H1 (cell line): ENCODE results near the gene STEAP4. TPM values are rescaled to one million over a fixed set of nuclear protein-coding genes. Genes with fewer than 3 reads are reported as not detected.

Experiments
- CTCF ChIA-PET: fragments of 300-600 bp; sonication (Branson Sonifier 250); formaldehyde crosslinking; loops from one replicate; lab custom pipeline; 2021; ENCODE audit not compliant: partially characterized antibody; lab: Charles Lee
- POLR2A ChIA-PET: fragments of 300-600 bp; sonication (Branson Sonifier 250); formaldehyde crosslinking; loops from one replicate; lab custom pipeline; 2021; ENCODE audit warnings: inconsistent platforms; ENCODE audit not compliant: partially characterized antibody; lab: Charles Lee
- DNase-seq, 2 experiments: peaks; one replicate each; pipeline versions ENCODE4 v3.0.0 to v3.0.0-alpha.2; 2010 to 2022; ENCODE audit warnings: low spot score in 2 of 2, low read depth in 1 of 2, mixed read lengths in 1 of 2
- FAIRE-seq: peaks from 2 replicates; lab custom pipeline; 2011; peaks lifted over from hg19 to GRCh38; lab: Jason Lieb, UNC
- H2AFZ ChIP-seq: 2 replicates; pipeline ENCODE4 v1.8.1; 2012; ENCODE audit warnings: low read length, inconsistent platforms
- H2AK5ac ChIP-seq: 2 replicates; pipeline ENCODE4 v1.6.1; 2013; ENCODE audit warnings: low read depth, low read length
- H2BK120ac ChIP-seq: replicated peaks from 2 replicates; pipeline ENCODE3; 2013; ENCODE audit warnings: low read depth, low read length, inconsistent platforms
- H2BK12ac ChIP-seq: 2 replicates; pipeline ENCODE4 v1.6.1; 2013; ENCODE audit warnings: low read depth, low read length
- H2BK15ac ChIP-seq: 2 replicates; pipeline ENCODE4 v1.6.1; 2013; ENCODE audit warnings: low read length
- H2BK20ac ChIP-seq: 2 replicates; pipeline ENCODE4 v1.6.1; 2013; ENCODE audit warnings: low read length
- H2BK5ac ChIP-seq: 2 replicates; pipeline ENCODE4 v1.6.1; 2013; ENCODE audit warnings: low read depth, low read length
- H3K14ac ChIP-seq: 2 replicates; pipeline ENCODE4 v1.6.1; 2013; ENCODE audit warnings: inconsistent platforms; ENCODE audit not compliant: insufficient read length
- H3K18ac ChIP-seq: 2 replicates; pipeline ENCODE4 v1.6.1; 2013; ENCODE audit warnings: low read length; ENCODE audit errors: extremely low read depth
- H3K23ac ChIP-seq: 2 replicates; pipeline ENCODE4 v1.6.1; 2013; ENCODE audit warnings: inconsistent platforms; ENCODE audit not compliant: insufficient read length
- H3K23me2 ChIP-seq: 2 replicates; pipeline ENCODE4 v1.6.1; 2013; ENCODE audit warnings: low read depth, low read length
- H3K27ac ChIP-seq: 2 replicates; pipeline ENCODE4 v1.6.1; 2011; ENCODE audit warnings: low read depth, low read length, inconsistent platforms
- H3K27me3 ChIP-seq, 4 experiments: replicated peaks in 1 of 4; 1 replicate in 1 of 4; 2 replicates in 3 of 4; pipeline versions ENCODE4 v1.6.1 to v1.8.1; 2011 to 2013; ENCODE audit warnings: low read length in 3 of 4, mild to moderate bottlenecking in 3 of 4, inconsistent platforms in 2 of 4, mixed read lengths in 2 of 4, moderate library complexity in 1 of 4; ENCODE audit not compliant: control insufficient read depth in 3 of 4, insufficient read depth in 3 of 4; ENCODE audit errors: extremely low read depth in 1 of 4
- H3K36me3 ChIP-seq, 4 experiments: 2 replicates each; pipeline versions ENCODE4 v1.6.1 to v1.8.1; 2011 to 2013; ENCODE audit warnings: mild to moderate bottlenecking in 4 of 4, low read length in 3 of 4, moderate library complexity in 2 of 4, control low read depth in 1 of 4, inconsistent platforms in 1 of 4; ENCODE audit not compliant: insufficient read depth in 4 of 4, control insufficient read depth in 2 of 4
- H3K4ac ChIP-seq: replicated peaks from 2 replicates; pipeline ENCODE3; 2013; ENCODE audit warnings: low read length, low read depth, mixed read lengths, inconsistent platforms; ENCODE audit not compliant: insufficient read length
- H3K4me1 ChIP-seq, 4 experiments: replicated peaks in 1 of 4; 1 replicate in 1 of 4; 2 replicates in 3 of 4; pipeline versions ENCODE4 v1.6.1 to v1.8.1; 2011 to 2013; ENCODE audit warnings: low read length in 3 of 4, inconsistent platforms in 2 of 4, mixed read lengths in 1 of 4; ENCODE audit not compliant: insufficient read depth in 4 of 4, control insufficient read depth in 3 of 4
- H3K4me2 ChIP-seq, 2 experiments: 2 replicates each; pipeline versions ENCODE4 v1.6.1 to v1.8.1; 2011 to 2013; ENCODE audit warnings: low read depth in 2 of 2, low read length in 2 of 2, control low read depth in 1 of 2, inconsistent platforms in 1 of 2, mild to moderate bottlenecking in 1 of 2; ENCODE audit not compliant: insufficient read depth in 1 of 2
- H3K4me3 ChIP-seq, 4 experiments: fragments of 200-600, 300-600 bp in 1 of 4; sonication (generic), shearing (Covaris generic), sonication (Bioruptor Twin) in 1 of 4; 2 replicates each; pipeline versions ENCODE4 v1.5.1 to v1.8.1; 2011 to 2016; ENCODE audit warnings: low read length in 4 of 4, low read depth in 3 of 4, control low read depth in 2 of 4, inconsistent platforms in 2 of 4, mild to moderate bottlenecking in 2 of 4, mixed read lengths in 1 of 4, moderate library complexity in 1 of 4; ENCODE audit not compliant: insufficient read depth in 2 of 4; ENCODE audit errors: extremely low read depth in 1 of 4
- H3K56ac ChIP-seq: replicated peaks from 2 replicates; pipeline ENCODE3; 2013; ENCODE audit warnings: low read depth, mild to moderate bottlenecking, mixed read lengths, low read length, inconsistent platforms; ENCODE audit not compliant: insufficient read length
- H3K79me1 ChIP-seq: 2 replicates; pipeline ENCODE4 v1.6.1; 2013; ENCODE audit warnings: low read depth, low read length, control low read depth
- H3K79me2 ChIP-seq, 2 experiments: 2 replicates each; pipeline versions ENCODE4 v1.6.1 to v1.8.1; 2012 to 2013; ENCODE audit warnings: low read length in 2 of 2, mild to moderate bottlenecking in 2 of 2, inconsistent platforms in 1 of 2; ENCODE audit not compliant: insufficient read depth in 2 of 2, control insufficient read depth in 1 of 2
- H3K9ac ChIP-seq, 4 experiments: replicated peaks in 1 of 4; 1 replicate in 1 of 4; 2 replicates in 3 of 4; pipeline versions ENCODE4 v1.6.1 to v1.8.1; 2011 to 2013; ENCODE audit warnings: low read depth in 3 of 4, low read length in 3 of 4, control low read depth in 2 of 4, mild to moderate bottlenecking in 2 of 4, moderate library complexity in 2 of 4, inconsistent platforms in 1 of 4; ENCODE audit errors: extremely low read depth in 1 of 4
- H3K9me3 ChIP-seq, 2 experiments: 2 replicates each; pipeline versions ENCODE4 v1.6.1 to v1.8.1; 2012 to 2013; ENCODE audit warnings: mild to moderate bottlenecking in 2 of 2, moderate library complexity in 2 of 2, control low read depth in 1 of 2, inconsistent platforms in 1 of 2, low read depth in 1 of 2, low read length in 1 of 2, mixed read lengths in 1 of 2; ENCODE audit not compliant: insufficient read depth in 2 of 2
- H4K20me1 ChIP-seq, 2 experiments: replicated peaks in 1 of 2; 2 replicates each; pipeline versions ENCODE3 to v1.8.1; 2011 to 2013; ENCODE audit warnings: inconsistent platforms in 2 of 2, low read length in 2 of 2, mild to moderate bottlenecking in 1 of 2; ENCODE audit not compliant: insufficient read depth in 2 of 2, control insufficient read depth in 1 of 2
- H4K5ac ChIP-seq: 2 replicates; pipeline ENCODE4 v1.6.1; 2013; ENCODE audit warnings: low read length, low read depth, mixed read lengths, inconsistent platforms; ENCODE audit not compliant: insufficient read length
- H4K8ac ChIP-seq: 2 replicates; pipeline ENCODE4 v1.8.0; 2013; ENCODE audit warnings: mild to moderate bottlenecking, moderate library complexity, low read length, inconsistent platforms; ENCODE audit not compliant: insufficient read depth; ENCODE audit errors: extremely low read depth
- H4K91ac ChIP-seq: replicated peaks from 2 replicates; pipeline ENCODE3; 2013; ENCODE audit warnings: low read length, mixed read lengths, inconsistent platforms; ENCODE audit not compliant: insufficient read length
- BACH1 ChIP-seq: IDR thresholded peaks from 2 replicates; pipeline ENCODE4 v1.6.1; 2012; ENCODE audit warnings: low read length, improper control_type of control experiment
- JUND ChIP-seq: IDR thresholded peaks from 2 replicates; pipeline ENCODE4 v1.6.1; 2011; ENCODE audit warnings: mild to moderate bottlenecking, improper control_type of control experiment, low read length
- NRF1 ChIP-seq: IDR thresholded peaks from 2 replicates; pipeline ENCODE4 v1.6.1; 2011; ENCODE audit warnings: mild to moderate bottlenecking, low read depth, low read length, improper control_type of control experiment
- WGBS, 2 experiments: shearing (Covaris generic) in 1 of 2; methylation state at CpG; one replicate each; pipeline versions ENCODE4 v1.1.6 to v1.1.7; 2013 to 2015; ENCODE audit warnings: low lambda C conversion rate in 2 of 2, mixed read lengths in 2 of 2, inconsistent platforms in 1 of 2, low coverage in 1 of 2, missing lambda C conversion rate in 1 of 2; ENCODE audit not compliant: insufficient replicate concordance in 2 of 2, insufficient coverage in 1 of 2, insufficient read length in 1 of 2; ENCODE audit errors: extremely low coverage in 1 of 2, missing lambda C conversion rate in 1 of 2; 5-methylcytosine and 5-hydroxymethylcytosine counted together
- polyA plus RNA-seq, 7 experiments: library from polyadenylated mRNA; depleted of rRNA in 3 of 7; stranded (reverse) in 5 of 7; unstranded in 2 of 7; fragments of >200 nt in 5 of 7; fragments of 200-250 nt in 2 of 7; gene quantifications; 1 replicate in 5 of 7; 2 replicates in 1 of 7; 4 replicates in 1 of 7; pipeline versions ENCODE4 v1.2.1 to v1.2.3, GENCODE V29; 2011 to 2013; ENCODE audit warnings: missing spikeins in 2 of 7, mixed read lengths in 2 of 7
- total RNA-seq: library from RNA; stranded (reverse); fragmentation: NEBNext Ultra II Directional; extraction: Animal tissue kit (Norgen Biotek cat#: 25700); gene quantifications from 2 replicates; pipeline ENCODE4 v1.2.1, GENCODE V29; 2021
- TF ChIP-seq, protein P1 (sequence below): IDR thresholded peaks from 2 replicates; pipeline ENCODE4 v1.6.1; 2011; ENCODE audit warnings: low read length, improper control_type of control experiment

Gene STEAP4
- total and polyA plus RNA-seq, 2 of the 8 experiments (the other 6 are each of a cell fraction or from before 2014, with no cell fraction given), result under 0.01 TPM; not detected in 1

DNA sequence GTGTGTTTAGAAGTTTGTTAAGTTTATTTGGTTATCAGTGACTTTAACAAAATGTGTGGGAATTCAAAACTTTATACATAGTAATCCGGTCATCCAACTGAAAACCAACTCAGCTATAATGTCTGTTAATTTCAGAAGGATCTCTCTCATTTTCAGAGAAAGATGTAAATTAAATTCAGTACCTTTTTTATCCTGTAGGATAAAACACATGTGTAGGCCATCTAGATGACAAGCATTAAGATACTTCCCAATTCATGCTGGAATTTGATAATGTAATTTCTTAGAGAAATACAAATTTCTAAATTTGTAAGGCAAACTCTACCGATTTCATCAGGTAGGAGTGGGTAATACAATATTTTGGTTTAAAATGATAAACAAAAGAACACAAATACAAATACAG, 43.4 kb upstream of the STEAP4 start:
- Histone ChIP-seq H2BK5ac (no peak overlapping the region), H3K4me3 (no peak overlapping the region), H3K79me2 (no peaks in the 10 kb centered on the region), H3K9me3 (no peaks in the 10 kb centered on the region), H2BK15ac (no peak overlapping the region), H3K79me1 (no peaks in the 10 kb centered on the region), H3K4me1 (peaks cover 0 to 8% (median 2%) of the 10 kb centered on the region in 4 experiments; a peak in 4 of 7 replicates), H3K23ac (no peak overlapping the region), H2BK120ac (no peak overlapping the region), H3K23me2 (no peaks in the 10 kb centered on the region), H3K4ac (no peak overlapping the region), H3K4me2 (no peak overlapping the region), H4K91ac (no peak overlapping the region), H3K27ac (no peak overlapping the region), H4K5ac (no peak overlapping the region), H3K18ac (no peak overlapping the region), H3K9ac (no peak overlapping the region), H4K20me1 (no peaks in the 10 kb centered on the region), H2AFZ (no peak overlapping the region), H4K8ac (no peak overlapping the region), H3K36me3 (no peaks in the 10 kb centered on the region), H2BK20ac (no peak overlapping the region), H2BK12ac (no peak overlapping the region), H3K14ac (no peak overlapping the region), H2AK5ac (no peak overlapping the region), H3K27me3 (no peaks in the 10 kb centered on the region), H3K56ac (no peak overlapping the region)
- FAIRE-seq (no peak), DNase-seq (no peak)
- 88% methylated on average over 2 of the region's 2 CpGs; no CpG with 5 or more reads in 1 of the 2 experiments for WGBS, 2 experiments
- ChIA-PET POLR2A (no interaction called here), CTCF (interaction anchor here (1.1 kb wide), 2 partner anchors 9 to 130 kb away, joined by 4 to 5 read pairs; no protein-coding TSS in a partner anchor)
- TF ChIP-seq, protein P1, sequence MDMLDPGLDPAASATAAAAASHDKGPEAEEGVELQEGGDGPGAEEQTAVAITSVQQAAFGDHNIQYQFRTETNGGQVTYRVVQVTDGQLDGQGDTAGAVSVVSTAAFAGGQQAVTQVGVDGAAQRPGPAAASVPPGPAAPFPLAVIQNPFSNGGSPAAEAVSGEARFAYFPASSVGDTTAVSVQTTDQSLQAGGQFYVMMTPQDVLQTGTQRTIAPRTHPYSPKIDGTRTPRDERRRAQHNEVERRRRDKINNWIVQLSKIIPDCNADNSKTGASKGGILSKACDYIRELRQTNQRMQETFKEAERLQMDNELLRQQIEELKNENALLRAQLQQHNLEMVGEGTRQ, result no peak
- TF ChIP-seq JUND, result no peak
- TF ChIP-seq NRF1, result no peak
- TF ChIP-seq BACH1, result no peak
